ENCODE results near the gene TMEM245.

The TMEM245 gene

DNA sequence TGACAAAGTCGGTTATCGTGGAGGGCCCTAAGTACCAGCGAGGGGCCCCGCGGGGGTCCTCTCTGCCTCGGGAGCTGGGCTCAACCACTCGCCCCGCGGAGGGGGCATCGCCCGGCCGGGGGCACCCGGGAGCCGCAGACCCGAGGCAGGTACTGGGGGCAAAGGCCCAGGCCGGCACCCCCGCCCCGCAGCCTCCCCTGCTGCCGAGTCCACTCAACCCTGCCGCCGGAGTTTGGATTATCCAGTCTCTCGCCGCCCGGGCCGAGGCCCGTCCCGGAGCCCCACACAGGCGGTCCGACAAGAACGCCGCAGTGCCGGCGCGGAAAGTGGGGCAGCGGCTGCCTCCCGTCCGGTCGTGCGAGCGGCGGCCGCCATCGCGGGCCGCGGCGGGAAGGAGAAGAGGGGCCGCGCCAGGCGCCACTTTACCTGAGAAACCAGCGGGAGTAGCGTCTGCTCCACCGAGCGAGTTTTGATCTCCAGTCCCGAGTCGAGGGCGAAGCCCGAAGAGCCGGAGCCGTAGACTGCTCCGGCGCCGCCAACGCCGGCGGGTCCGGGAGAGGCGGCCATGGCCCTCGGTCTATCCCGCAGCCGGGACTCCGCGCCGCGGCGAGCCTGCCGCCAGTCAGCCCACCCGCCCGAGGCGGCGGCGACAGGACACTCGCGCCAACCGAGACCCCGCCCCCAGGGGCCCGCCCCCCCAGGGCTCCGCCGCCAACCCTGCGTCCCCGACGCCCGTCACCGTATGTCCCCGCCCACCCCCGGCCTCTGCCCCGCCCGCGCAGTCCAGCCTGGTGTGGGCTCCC is 106.7 kb downstream of the TMEM245 start, which contains the start of gene CTNNAL1:
Gene CTNNAL1 (minus strand): TSS at position 624 of the 803 bp plus-strand sequence. CDS start 57 bp downstream, at position 567.
- TF ChIP-seq, protein P1, sequence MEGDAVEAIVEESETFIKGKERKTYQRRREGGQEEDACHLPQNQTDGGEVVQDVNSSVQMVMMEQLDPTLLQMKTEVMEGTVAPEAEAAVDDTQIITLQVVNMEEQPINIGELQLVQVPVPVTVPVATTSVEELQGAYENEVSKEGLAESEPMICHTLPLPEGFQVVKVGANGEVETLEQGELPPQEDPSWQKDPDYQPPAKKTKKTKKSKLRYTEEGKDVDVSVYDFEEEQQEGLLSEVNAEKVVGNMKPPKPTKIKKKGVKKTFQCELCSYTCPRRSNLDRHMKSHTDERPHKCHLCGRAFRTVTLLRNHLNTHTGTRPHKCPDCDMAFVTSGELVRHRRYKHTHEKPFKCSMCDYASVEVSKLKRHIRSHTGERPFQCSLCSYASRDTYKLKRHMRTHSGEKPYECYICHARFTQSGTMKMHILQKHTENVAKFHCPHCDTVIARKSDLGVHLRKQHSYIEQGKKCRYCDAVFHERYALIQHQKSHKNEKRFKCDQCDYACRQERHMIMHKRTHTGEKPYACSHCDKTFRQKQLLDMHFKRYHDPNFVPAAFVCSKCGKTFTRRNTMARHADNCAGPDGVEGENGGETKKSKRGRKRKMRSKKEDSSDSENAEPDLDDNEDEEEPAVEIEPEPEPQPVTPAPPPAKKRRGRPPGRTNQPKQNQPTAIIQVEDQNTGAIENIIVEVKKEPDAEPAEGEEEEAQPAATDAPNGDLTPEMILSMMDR (IDR thresholded peaks at IDR 0.05; ENCODE audit: borderline replicate concordance, insufficient read depth, low read depth, low read length), result no peak
- peak within 1 kb of the TSS; percentile 92 for H3K4me3 ChIP-seq (ENCODE audit: low read depth, low read length)

DNA sequence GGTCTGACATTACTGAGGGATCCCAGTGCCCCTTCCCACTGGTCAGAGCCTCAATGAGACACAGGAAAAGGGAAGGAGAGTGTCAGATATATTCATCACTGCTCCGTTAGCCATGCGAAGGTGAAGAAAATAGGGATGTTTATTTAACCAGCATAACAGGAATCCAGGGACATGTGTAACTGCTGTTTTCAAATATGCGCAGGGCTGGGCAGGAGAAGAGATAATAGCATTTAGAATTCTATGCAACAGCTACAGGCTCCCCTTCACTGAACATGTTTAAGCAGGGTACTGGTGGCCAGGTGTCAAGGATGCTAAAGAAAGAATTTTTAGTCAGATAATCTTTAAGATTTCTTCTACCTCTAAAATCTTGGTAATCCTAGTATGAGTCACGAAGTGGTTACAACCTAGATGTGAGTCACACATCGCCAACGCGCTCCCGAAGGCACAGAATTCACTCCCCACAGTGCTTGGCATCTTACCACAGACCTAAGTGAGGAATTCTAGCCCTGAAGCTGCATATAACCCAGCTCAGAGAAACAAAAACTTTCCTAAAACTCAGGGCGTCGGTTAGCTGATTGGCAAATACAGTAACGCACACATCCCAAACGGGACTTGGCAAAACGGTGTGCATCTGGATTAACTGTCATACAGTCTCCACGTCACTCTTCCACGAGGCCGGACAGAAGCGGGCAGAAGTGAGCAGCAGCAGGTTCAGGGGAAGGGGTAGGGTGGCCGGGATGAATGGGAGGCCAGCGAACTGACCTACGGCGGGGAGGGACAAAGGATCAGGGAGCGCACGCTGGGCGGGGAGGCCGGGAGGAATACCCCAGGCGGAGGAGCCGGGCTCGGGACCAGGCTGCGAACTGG is 107.5 kb downstream of the TMEM245 start:
- TF ChIP-seq, protein P1 (IDR thresholded peaks at IDR 0.05; ENCODE audit: borderline replicate concordance, insufficient read depth, low read depth, low read length), result no peak
- peak overlapping the region; percentile 92 for H3K4me3 ChIP-seq (ENCODE audit: low read depth, low read length)

DNA sequence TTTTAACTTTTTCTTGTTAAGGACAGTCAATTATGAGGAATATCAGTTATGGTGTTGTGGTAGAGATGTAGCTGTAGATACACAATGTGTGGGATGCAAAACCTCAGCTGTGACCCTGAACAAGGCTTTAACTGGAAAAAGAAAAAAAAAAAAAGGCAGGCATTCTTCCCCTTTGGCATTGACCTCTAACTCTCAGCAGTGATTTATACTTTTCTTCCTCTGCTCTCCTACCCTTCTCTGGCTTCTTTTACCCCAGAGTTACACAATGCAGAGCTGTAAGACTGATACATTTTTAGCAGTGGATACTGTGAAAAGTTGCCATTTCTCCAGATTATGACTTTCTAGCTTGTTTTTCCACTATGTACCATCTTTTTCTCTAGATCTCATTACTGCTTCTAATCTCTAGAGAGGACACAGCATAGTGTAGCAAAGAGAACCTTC is 108.5 kb downstream of the TMEM245 start:
- TF ChIP-seq, protein P1 (IDR thresholded peaks at IDR 0.05; ENCODE audit: borderline replicate concordance, insufficient read depth, low read depth, low read length), result no peak

DNA sequence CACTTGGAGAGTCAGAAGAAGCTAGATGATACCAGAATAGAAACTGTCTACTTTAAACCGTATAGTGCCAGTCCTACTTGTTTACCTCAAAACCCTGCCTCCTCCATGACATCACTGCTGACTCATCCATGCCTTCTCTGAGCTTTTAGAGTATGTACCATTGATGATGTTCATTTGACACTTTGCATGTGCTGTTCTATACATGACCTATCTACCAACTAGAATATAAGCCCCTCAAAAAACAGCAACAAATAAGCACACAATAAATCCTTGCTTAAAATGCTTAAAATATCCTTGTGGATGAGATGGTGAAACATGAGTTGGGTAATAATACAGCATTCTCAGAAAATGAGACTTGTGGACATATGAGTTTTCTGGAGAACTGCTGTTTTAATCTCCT is 109.0 kb downstream of the TMEM245 start:
- no peak overlapping the region for H3K4me3 ChIP-seq (ENCODE audit: low read depth, low read length)
- TF ChIP-seq, protein P1 (IDR thresholded peaks at IDR 0.05; ENCODE audit: borderline replicate concordance, insufficient read depth, low read depth, low read length), result no peak

More for the DNA sequence above, 108.5 kb downstream of the TMEM245 start:
- no peak overlapping the region for H3K4me3 ChIP-seq (ENCODE audit: low read depth, low read length)

DNA sequence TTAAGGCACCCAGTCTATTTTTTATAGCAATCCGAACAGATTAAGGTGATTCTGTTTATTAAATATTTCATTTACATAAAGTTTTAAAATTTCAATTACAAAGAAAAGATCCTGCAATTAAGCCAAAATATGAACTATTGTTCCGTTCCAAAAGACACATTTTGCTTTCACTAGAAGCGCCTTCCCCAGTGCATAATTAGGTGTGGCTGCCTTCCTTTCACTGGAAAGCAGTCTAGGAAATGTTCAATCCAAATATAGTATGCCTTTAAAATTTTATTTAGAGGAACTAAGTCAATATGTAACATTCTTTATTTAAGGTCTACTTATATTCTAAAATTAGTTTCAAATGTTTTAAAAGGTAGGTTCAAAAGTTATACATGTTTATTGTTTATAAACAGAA is 114.1 kb downstream of the TMEM245 start:
- TF ChIP-seq, protein P1 (IDR thresholded peaks at IDR 0.05; ENCODE audit: borderline replicate concordance, insufficient read depth, low read depth, low read length), result no peak
- no peak overlapping the region for H3K4me3 ChIP-seq (ENCODE audit: low read depth, low read length)

DNA sequence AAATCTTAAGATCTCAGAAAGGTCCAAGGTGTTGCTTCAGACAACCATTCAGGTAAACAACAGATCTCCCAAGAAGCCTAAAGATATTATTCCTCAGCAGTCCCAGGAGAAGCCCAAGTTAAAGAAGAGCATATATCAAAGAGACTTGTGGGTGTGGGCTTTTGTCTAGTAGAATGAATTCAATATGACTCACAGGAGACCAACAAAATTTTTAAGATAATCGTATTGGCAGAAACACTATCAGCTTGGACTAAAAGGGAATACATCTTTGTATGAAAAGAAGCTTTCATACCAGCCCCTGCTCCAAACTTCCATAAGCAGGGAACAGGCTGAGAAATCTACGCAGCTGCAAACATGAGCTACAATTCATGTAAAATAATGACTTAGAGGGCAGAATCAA is 116.6 kb downstream of the TMEM245 start:
- TF ChIP-seq, protein P1 (IDR thresholded peaks at IDR 0.05; ENCODE audit: borderline replicate concordance, insufficient read depth, low read depth, low read length), result no peak
- no peak overlapping the region for H3K4me3 ChIP-seq (ENCODE audit: low read depth, low read length)
